BE2C (cell line): ENCODE results near the gene CHPF.
A peak's percentile ranks its signal among the peaks of the same experiment; 100 is the strongest.

Experiments used
- DNase-seq: peaks from one replicate; pipeline ENCODE4 v3.0.0-alpha.2; 2020
- H3K27me3 ChIP-seq: fragments of 250-450 bp; sonication (Bioruptor Pico); 2 replicates; pipeline ENCODE4 v1.5.1; 2020; ENCODE audit warnings: mild to moderate bottlenecking
- H3K36me3 ChIP-seq: fragments of 250-450 bp; sonication (Bioruptor Pico); 2 replicates; pipeline ENCODE4 v1.5.1; 2020; ENCODE audit warnings: mild to moderate bottlenecking
- H3K4me1 ChIP-seq: fragments of 250-450 bp; sonication (Bioruptor Pico); 2 replicates; pipeline ENCODE4 v1.5.1; 2020
- H3K4me3 ChIP-seq: 2 replicates; pipeline ENCODE4 v1.5.1; 2011; ENCODE audit warnings: low read depth, low read length
- H3K9me3 ChIP-seq: fragments of 250-450 bp; sonication (Bioruptor Pico); 2 replicates; pipeline ENCODE4 v1.5.1; 2020
- CTCF ChIP-seq: IDR thresholded peaks from 2 replicates; pipeline ENCODE4 v1.5.1; 2012; ENCODE audit warnings: mild to moderate bottlenecking, low read depth, low read length

The CHPF gene

GRCh38 chr2:219520079-219520478, 23.5 kb downstream of the CHPF start:
- no peaks in the 10 kb centered on the region for H3K27me3 ChIP-seq
- TF ChIP-seq CTCF: no peak
- H3K4me3 ChIP-seq: no peak overlapping the region
- no peaks in the 10 kb centered on the region for H3K9me3 ChIP-seq
- H3K4me1 ChIP-seq: peaks cover 62% of the 10 kb centered on the region
- peak; percentile 44 for DNase-seq
- H3K36me3 ChIP-seq: no peaks in the 10 kb centered on the region

GRCh38 chr2:219519526-219519916, 24.1 kb downstream of the CHPF start:
- Histone ChIP-seq H3K36me3 (no peaks in the 10 kb centered on the region), H3K4me1 (peaks cover 62% of the 10 kb centered on the region), H3K27me3 (no peaks in the 10 kb centered on the region), H3K9me3 (no peaks in the 10 kb centered on the region), H3K4me3 (no peak overlapping the region)
- TF ChIP-seq CTCF: no peak
- DNase-seq: no peak

GRCh38 chr2:219517954-219518778, 25.4 kb downstream of the CHPF start:
- DNase-seq: no peak
- H3K4me3 ChIP-seq: no peak overlapping the region
- no peak for TF ChIP-seq CTCF
- H3K36me3 ChIP-seq: no peaks in the 10 kb centered on the region
- H3K27me3 ChIP-seq: no peaks in the 10 kb centered on the region
- H3K9me3 ChIP-seq: no peaks in the 10 kb centered on the region
- peaks cover 63% of the 10 kb centered on the region for H3K4me1 ChIP-seq

GRCh38 chr2:219516888-219517287, 26.7 kb downstream of the CHPF start:
- Histone ChIP-seq H3K9me3 (no peaks in the 10 kb centered on the region), H3K4me3 (peak overlapping the region; percentile 6; the same call in 1 of the 2 replicates), H3K4me1 (peaks cover 72% of the 10 kb centered on the region), H3K27me3 (no peaks in the 10 kb centered on the region), H3K36me3 (no peaks in the 10 kb centered on the region)
- no peak for DNase-seq
- TF ChIP-seq CTCF: no peak

DNA sequence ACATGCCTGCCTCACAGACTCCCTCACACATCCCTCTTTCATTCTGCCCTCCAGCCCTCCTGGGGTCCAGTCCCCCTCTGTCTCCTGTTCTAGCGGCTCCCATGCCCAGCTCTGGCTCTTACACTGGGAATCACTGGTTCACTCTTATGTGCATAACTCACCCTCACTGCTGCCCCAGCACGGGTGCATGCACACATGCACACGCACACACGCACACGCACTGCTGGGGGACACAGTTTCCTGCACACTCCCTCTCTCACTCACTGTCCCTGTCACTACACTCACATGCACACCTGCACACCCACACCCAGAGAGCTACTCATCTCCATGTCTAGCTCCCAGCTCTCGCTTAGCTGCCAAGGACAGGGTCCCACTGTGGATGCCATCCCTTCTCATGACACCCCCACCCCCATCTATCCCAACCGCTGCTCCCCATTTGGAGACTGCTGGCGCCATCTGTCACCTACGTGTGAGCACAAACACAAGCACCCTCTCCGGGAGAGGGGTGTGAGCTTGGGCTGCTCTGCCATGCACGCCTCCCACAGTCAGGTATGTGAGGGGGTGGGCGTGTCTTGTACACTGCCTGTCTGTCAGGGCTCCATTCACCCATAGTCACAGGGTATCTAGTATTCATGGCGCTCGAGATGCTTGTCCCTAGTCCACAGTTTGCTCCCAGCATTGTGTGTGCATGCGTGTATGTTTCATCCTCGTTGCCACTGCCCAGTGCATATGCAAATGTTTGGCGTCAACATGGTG, 27.6 kb downstream of the CHPF start:
- DNase-seq: no peak
- H3K27me3 ChIP-seq: no peaks in the 10 kb centered on the region

More for the DNA sequence above, 27.6 kb downstream of the CHPF start:
- TF ChIP-seq CTCF: no peak
- Histone ChIP-seq H3K4me3 (peak overlapping the region; percentile 53), H3K9me3 (no peaks in the 10 kb centered on the region), H3K36me3 (no peaks in the 10 kb centered on the region), H3K4me1 (peaks cover 69% of the 10 kb centered on the region)
